Measurements from ENCODE around the gene ZFAND3. TPM values are rescaled to one million over a fixed set of nuclear protein-coding genes. Genes with fewer than 3 reads are reported as not detected.

The ZFAND3 gene
- polyA plus RNA-seq, 1 donor: 84.0 TPM

DNA sequence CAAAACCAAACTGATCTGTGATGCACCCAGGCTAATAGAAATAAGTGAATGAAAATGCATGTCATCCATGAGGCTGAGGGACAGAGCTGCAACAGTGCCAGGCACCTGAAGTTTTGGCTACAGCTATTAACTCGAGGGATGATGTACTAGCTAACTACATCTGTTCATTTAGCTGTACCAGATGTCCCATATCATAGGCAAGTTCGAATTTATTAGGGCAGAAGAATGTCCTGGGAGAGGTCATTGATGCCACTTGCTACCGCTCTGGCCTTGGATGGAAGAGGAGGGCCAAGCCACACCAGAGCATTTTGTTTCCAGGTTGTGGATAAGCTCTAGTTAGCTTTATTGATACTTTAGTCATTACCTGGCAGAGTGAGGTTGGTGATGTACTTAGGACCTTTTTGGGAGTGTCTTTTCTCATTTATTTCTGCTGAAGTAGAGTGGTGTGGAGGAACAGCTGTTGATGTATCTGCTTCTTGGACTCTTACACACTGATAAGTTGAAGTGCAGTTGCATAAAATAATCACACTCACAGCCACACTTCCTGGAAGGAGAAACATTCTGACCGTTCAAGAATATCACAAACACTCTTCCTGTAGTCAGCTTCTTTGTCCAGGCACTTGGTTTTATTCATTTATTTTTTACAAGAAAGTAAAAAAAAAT, 8.2 kb downstream of the ZFAND3 start:
- DNase-seq (ENCODE audit: low read depth): no peak

DNA sequence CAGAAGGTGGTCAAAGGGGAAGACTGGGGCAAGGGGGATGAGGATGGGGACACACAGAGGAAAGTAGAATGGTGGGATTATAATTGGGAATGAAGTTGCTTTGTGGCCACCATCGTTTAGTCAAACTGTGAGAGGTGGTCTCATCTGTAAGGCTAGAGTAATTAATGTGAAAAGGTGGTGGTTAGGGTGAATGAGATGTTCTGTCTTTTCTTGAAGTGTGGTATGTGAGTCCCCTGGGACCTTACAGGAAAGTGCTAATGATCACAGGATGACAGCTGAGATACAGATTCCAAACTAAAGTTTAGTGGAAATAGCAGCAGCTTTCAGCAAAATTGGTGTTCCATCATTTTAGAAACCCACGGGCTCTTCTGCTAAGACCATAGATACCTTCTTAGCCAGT, 10.7 kb downstream of the ZFAND3 start:
- no peak for DNase-seq (ENCODE audit: low read depth)

DNA sequence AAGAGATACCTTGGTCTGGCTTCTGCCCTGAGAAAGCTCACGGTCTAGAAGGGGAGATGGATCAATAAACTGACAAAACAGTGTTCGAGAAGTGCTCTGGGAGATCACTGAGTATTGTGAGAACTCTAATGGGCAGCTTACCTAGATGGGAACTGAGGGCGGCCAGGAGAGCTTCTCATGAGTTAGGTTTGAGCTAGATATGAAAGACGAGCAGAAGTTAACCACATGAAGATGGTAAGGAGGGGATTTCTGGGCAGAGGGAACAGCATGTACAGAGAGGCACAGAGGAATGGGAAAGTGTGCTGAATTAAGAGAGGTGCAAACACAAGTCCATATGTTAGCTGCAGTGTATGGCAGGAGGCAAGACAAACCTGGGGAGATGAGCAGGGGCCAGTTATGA, 11.9 kb downstream of the ZFAND3 start:
- DNase-seq (ENCODE audit: low read depth): no peak

DNA sequence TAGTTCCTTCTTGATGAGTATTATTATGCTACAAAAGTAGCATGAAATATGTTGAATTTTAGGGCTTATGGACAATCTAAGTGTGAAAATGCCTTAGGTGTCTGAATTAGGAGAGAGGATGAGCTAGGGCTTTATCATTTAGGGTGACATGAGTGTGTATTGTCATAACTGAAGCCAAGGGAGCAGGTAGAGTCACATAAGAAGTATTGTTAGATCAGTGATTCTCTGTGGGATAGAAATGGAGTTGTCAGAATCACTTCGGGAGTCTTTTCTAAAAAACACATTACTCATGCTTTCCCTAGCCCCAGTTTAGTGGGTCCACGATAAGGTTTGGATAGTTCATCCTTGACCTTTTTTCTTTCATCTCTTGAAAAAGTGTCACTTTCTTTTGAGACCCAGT, 16.4 kb downstream of the ZFAND3 start:
- no peak for DNase-seq (ENCODE audit: low read depth)

DNA sequence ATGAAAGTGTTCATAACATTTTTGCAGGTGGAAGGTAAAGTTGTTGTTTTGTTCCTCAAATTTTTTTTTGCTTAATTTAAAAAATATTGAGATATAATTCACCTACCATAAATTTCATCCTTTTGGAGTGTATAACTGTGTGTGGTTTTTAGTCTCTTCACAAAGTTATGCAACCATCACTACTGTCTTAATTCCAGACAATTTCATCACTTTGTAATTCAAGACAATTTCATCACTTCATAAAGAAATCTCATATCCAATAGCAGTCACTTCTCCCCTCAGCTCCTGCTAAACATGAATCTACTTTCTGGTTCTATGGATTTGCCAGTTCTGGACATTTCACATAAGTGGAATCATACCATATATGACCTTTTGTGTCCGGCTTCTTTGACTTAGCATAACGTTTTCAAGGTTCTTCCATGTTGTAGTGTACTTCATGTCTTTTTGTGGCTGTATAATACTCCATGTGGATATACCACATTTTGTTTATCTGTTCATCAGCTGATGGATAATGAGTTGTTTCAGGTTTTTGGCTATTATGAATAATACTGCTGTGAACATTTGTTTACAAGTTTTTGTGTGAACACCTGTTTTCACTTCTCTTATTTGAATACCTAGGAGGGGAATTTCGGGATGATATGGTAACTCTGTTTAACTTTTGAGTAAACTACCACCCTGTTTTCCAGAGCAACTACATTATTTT, 18.8 kb downstream of the ZFAND3 start:
- no peak for DNase-seq (ENCODE audit: low read depth)

DNA sequence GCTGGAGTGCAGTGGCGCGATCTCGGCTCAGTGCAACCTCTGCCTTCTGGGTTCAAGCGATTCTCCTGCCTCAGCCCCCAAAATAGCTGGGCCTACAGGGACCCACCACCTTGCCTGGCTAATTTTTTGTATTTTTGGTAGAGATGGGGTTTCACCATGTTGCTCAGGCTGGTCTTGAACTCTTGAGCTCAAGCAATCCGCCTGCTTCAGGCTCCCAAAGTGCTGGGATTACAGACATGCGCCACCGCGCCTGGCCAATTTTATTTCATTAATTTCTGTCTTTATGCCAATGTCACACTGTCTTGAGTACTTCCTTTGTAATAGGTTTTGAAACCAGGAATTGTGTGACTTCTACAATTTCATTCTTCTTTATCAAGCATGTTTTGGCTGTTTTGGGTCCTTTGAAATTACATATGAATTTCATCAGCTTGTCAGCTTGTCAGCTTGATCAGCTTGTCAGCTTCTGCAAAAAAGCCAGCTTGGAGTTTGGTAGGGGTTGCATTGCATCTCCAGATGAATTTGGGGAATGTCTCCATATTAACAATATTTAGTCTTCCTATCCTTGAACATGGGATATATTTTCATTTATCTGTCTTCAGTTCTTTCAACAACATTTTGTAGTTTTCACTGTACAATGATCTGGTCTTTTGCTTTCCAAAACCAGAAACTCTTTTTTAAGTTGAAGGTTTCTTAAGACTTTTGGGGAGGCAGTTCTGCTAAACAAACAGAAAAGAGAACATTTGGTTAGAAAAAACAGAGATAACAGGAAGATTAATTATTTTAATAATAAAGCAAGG, 20.8 kb downstream of the ZFAND3 start:
- DNase-seq (ENCODE audit: low read depth): no peak

DNA sequence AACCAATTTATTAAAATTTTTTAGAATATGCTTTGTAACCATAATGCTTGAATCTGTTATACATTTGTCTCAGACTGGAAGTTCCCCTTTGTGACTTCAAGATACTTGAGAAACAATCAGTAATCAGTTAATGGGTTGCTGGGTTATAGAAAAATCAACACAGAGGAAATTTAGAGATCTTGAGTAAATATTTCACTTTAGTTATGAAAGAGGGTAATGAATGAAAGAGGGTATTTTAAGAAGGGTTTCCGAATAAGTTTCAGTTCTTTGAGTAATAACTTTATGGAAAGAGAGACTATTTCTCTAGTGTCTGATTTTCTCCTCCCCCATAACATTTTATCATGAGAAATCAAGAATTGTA, 21.4 kb downstream of the ZFAND3 start:
- no peak for DNase-seq (ENCODE audit: low read depth)

DNA sequence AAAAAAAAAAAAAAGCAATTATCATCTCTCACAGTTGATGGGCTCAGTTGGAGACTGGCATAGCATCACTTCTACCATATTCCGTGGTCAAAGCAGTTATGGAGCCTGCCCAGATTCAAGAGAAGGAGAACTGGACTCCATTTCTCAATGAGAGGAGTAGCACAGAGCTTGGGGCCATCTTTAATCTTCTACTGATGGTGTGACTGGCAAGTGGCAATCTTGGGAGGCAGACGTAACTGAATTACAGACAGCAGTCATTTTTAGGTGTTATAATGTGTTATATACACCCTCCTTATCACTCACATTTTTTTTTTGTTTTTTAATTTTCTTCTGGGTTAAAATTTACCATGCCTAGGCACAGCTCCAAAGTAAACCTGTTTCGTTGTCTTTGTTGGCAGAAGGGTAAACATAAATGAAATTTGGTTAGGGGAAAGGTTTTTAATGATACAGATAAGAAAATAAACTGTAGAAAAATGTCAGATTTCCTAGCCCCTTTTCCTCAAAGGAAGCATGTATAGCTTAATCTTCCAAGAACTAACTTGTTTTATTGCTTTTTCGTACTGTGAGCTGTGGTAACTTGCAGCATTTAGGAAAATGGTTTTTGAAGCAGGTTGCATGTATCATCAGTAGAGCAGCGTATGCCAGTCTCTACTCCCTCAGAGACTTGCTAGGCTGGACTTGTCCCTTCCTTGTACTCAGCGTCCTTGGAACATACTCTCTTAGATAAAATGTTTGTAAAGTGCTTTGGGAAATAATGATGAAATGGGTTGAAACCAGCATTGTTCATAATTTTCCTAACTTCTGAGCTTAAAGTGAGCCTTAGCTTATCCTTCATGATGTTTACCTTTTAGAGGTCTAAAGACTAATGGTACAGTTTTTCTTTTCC, 25.7 kb downstream of the ZFAND3 start:
- no peak for DNase-seq (ENCODE audit: low read depth)

DNA sequence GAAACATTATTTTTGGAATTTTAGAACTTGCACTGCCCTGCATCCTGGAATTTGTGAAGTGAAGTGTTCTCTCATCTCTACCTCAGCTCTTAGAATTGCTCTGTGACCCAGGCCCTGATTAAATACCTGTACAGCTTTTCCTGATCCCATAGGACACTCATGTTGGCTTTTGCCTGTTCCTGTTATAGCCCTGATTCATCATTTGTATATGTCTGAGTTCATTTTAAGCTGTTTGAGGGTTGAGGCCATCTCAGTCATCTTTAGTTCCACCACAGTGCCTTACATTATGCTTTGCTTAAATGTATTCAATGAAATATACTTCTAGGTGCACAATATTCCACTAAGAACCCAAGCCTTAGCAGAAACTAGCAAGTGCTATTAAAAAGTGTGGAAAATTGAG, 26.4 kb downstream of the ZFAND3 start:
- DNase-seq (ENCODE audit: low read depth): no peak

DNA sequence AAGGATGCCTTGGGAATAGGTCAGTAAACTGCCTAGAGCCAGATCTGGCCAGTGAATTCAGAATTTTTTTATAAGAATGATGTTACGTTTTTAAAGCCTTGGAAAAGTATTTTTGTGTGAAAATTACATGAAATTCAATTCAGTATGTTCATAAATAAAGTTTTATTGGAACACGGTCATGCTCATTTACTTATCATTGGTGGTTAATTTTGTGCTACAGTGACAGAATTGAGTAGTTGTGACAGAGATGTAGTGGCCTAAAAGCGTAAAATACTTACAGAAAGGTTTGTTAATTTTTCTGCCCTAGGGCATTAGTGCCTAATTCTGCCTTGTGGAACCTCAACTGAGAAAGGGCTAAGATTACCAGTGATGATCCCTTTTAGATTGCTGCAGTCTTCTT, 28.2 kb downstream of the ZFAND3 start:
- DNase-seq (ENCODE audit: low read depth): no peak

DNA sequence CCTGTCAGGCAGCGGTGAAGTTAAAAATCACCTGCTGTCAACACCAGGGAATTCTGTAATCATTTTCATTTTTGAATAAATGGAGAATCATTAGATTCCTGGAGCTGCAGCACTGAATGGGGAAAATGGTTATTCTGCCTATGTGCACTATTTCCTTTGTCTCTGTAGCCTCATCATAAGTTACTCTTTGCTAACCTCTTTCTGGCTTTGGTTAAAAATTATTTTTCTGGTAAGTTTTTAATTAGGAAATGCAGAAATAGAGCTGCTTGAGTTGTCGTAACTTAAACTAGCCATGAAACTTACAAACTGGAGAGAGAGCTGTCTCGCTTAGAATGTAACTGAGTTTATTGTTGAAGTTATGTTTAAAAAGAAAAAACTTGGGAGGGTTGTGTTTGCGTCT, 28.8 kb downstream of the ZFAND3 start:
- DNase-seq (ENCODE audit: low read depth): no peak

DNA sequence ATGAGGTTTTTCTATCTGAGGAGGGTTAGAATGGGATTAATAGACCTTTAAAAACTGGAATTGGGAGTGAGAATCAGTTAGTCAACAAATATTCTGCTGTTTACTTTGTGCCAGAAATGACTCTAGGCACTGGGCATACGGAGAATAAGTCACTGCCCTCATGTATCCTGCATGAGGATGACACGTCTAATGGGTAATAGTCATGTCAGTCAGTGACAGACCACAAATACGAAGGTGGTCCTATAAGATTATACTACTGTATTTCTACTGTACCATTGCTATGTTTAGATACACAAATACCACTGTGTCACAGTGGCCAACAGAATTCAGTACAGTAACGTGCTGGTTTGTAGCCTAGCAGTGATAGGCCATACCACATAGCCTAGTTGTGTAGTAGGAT, 30.7 kb downstream of the ZFAND3 start:
- no peak for DNase-seq (ENCODE audit: low read depth)

DNA sequence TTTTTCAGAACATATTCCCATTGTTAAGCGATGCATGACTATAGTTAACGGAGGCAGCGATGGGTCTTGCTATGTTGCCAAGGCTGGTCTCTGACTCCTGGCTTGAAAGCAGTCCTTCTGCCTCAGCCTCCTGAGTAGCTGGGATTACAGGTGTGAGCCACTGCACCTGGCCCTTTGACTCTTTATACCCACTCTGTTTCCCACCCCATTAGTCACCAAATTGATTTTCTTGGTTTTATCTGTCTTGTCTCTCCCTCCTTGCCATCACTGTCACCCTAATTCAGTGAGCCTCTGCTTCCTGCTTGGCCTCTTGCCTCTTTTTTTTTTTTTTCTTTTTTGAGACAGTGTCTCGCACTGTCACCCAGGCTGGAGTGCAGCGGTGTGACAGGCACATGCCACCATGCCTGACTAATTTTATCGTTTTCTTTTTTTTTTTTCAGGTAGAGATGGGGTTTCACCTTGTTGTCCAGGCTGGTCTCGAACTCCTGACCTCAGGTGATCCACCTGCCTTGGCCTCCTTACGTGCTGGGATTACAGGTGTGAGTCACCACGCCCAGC, 31.3 kb downstream of the ZFAND3 start:
- DNase-seq (ENCODE audit: low read depth): no peak

DNA sequence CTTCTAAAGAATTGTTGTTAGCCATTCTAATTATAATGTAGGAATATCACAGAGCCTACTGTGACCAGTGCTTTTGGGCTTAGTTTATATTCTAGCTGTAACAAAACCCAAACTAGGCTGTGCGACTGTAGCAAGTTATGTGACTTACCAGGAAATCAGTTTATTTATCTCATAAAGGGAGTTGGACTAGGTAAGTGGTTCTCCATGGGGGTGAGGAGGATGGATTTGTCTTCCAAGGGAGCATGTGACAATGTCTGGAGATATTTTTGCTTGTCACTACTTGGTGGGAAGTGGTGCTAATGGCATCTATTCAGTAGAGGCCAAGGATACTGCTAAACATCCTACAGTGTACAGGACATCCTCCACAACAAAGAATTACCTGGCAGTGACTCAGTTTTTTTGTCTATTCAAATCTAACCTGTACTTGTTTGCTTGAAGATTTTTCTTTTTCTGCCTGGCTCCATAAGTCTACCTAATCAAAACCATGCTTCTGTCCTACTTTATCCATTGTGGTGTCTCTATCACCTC, 32.5 kb downstream of the ZFAND3 start:
- no peak for DNase-seq (ENCODE audit: low read depth)

DNA sequence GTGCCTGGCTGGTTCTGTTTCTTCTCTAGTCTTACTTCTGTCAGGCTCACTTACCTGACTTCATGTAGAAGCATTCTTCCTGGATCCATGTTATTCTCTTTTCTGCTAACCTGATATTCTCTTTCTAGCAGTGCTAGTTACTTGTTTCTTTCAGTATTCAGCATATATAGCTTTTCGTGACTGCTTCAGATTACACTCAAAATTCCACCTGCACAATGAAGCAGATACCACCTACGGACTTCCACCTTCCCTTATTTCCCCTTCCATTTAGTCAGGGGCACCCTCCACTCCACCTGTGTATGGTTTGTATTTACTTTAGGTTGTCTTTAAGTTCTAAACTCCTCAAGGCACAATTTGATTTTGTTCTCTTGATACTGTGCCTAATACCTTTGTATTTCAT, 36.8 kb downstream of the ZFAND3 start:
- no peak for DNase-seq (ENCODE audit: low read depth)

DNA sequence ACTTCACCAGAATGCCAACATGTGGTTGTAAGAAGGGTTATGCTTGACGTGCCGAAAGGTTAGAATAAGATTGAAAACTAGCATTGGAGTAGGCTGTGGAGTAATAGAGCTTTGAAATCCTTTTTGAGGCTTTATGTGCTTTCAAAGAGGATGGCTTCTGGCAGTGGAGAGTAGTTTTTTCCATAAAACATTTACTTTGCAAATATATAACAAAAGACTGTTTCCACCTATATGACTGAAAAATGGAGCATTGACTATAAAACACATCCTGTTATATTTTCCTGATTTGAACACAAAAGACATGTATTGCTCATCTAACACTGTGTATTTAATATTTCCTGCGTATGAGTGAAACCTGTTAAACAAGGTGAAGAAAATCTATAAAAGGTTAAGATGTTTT, 38.8 kb downstream of the ZFAND3 start:
- DNase-seq (ENCODE audit: low read depth): no peak

DNA sequence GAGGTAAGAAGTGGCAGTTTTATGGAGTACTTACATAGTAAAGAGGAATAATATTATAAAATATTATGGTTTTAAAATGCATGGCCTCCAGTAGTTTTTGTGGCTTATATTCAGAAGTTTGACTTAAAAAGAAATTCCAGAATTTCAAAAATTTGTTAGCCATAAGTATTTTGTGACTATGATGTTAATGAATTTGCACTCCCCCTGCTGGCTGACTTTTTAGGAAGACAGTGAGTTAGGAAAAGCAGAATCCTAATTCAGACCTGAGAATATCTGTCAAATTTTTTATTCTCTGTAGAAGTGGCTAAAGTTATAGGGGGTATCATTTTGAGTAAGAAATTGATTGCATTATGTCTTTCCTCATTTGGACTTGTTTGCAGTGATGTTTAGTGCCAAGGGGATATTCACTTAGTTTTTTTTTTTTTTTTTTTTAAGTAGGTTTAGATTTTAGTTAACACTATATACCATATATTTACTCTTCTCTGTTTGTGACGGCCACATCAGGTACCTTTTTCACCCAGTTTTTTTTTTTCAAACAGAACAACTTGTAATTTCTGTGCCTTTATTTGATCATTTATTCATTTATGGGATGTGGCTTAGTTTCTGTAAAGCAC, 40.8 kb downstream of the ZFAND3 start:
- peak; percentile 6 for DNase-seq (ENCODE audit: low read depth)

DNA sequence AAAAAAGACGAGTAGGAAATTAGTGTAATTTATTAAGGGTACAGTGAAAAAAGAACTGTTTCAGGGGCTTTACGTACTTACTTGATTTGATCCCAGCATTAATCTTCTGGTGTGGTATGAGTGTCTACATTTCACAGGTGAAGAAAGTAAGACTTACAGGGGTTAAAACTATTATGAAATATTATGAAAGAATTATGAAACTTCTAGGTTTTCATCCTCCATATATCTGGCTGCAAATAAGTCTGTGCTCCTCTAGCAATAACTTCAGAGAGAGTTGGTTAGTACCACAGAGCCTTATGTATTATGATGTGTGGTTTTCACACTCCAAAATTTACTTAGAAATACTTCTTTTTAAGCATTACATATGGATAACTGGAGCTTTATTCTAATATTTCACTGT, 41.9 kb downstream of the ZFAND3 start:
- no peak for DNase-seq (ENCODE audit: low read depth)

DNA sequence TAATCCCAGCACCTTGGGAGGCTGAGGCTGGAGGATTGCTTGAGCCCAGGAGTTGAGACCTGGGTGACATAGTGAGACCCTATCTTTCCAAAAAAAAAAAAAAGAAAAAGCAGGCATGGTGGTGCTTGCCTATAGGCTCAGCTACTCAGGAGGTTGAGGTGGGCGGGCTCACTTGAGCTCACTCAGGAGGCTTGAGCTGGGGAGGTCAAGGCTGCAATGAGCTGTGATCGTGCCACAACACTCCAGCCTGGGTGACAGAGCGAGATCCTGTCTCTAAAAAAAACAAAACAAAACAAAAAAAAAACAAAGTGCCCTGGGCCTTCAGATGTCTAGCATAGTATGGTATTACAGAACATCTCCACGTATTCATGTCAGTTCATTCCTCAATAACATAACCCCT, 42.9 kb downstream of the ZFAND3 start:
- DNase-seq (ENCODE audit: low read depth): no peak

DNA sequence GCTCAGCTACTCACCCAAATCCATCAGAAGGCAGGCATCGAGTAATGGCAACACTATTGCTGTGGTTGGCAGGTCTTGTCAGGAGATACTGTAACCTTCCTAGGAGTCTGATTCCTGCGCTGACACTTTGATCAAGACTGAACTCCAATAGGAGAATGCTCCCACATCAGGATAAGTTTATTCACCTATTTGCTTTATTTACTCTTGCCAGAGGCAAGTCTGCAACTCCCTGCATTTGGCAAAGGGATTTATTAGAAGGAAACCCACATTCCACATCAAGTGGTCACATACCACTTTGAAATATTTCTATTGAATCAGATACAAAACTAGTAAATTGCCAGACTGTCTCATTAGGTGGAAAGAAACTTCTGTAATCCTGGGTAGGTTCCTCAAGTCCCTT, 43.5 kb downstream of the ZFAND3 start:
- no peak for DNase-seq (ENCODE audit: low read depth)

DNA sequence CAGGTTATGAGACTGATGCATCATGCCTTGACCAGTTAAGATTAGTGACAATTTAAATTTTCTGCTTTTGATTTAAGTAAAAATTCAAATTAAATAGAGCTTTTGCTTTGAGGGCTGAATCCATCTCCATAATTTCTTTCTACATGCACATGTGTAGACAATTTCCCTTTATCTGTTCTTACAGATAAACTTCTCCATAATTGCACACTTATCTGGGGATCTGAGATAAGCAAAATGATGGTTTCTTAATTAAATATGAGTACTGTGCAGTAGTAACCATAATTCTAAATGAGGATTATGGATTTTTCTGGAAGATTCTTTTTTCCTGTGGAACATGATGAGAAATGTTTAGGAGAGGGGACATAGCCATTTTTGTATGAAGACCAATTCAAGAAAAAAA, 44.7 kb downstream of the ZFAND3 start:
- DNase-seq (ENCODE audit: low read depth): no peak
